Posterior cingulate gyrus (tissue), 11 donors: ENCODE data around the gene OR7G2.

Experiments used
- DNase-seq, 10 donors: peaks; one replicate each; pipeline versions ENCODE4 v3.0.0 to v3.0.0-alpha.2; 2020 to 2021; ENCODE audit warnings: mixed read lengths in 3 of 10
- intact Hi-C: fragments of 100-400 bp; cut with DNase I; formaldehyde crosslinking; loops from one replicate; pipeline ENCODE4 v1.15.1; 2023

OR7G2 gene

DNA sequence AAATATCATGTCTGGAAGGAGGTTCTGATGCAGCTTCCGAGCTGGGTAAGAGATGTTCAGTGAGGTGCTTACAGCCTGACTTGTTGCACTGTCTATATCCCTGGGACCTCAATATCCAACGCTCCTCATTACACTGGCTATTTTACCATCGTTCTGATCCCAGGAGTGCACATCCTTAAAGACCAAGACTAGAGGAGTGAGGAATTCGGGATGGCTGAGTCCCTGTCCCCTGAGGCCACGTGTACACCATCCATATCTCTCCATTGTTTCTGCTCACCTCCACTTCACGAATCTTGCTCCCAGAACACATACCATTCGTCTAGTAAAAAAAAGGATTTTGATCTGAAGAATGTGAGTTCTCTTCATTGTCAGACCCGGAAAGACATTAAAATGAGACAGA is at the start of gene OR7G2:
TSS of gene OR7G2 (minus strand) at position 101 of the 400 bp plus-strand sequence. CDS start 4,232 bp downstream, outside the sequence.
- intact Hi-C loops, result no loop called here

DNA sequence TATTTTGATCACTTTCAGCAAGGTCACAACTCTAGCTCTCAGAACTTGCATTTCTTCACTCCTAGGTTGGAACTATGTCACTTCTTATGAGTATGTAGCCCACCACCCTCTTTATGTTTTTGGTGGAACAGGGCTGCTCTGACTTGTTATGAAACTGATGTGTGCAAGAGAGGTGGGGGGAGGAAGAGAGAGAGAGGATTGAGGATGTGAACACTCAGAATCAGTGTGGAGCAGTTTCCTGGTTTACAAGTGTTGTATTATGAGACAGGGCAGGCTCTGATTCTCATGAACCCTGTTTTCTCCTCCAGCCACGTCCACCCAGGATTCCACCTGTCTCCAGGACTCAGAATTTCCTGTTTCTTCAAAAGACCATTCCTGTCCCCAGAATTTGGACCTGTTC is 49.0 kb upstream of the OR7G2 start:
- no peak for DNase-seq
- intact Hi-C loops, result no loop called here

More for the DNA sequence above, at the start of gene OR7G2:
- DNase-seq, result no peak

DNA sequence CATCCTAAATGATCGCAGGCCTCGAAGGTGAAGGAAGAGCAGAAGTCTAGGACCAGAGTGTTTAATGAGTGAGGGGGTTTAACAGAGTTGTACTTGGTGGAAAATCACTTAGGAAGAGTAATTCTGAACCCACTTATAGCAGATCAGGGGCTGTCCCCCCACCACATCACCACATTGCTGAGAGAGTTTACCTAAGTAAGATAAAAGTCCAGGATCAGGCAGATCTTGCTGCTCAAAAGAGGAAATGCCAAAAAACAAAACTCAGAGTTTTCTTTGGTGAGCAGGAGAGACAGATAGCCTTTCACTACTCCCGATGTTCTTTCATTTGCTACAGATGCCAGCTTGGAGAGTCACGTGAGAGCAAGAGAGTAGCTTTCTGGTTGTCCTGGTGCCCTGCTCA is 48.3 kb upstream of the OR7G2 start:
- DNase-seq, result no peak
- intact Hi-C loops, result no loop called here

DNA sequence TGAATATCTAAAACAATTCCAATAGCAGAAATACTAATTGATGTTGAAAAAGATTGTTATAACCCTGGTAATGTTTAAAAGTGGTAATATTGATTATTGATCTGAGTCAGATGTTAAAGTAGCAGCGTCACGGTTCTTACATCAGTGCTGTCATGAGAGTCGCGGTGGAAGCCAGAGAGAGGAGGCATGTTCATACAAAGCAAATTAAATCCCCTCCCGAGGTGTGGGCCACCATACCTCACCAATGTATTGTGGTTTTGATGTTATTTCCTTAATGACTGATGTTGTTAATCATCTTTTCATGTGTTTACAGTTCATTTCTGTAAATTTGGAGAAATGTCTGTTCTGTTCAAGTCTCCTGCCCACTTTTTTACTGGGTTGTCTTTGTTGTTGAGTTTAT is 44.1 kb upstream of the OR7G2 start:
- intact Hi-C loops, result no loop called here
- DNase-seq, result no peak

DNA sequence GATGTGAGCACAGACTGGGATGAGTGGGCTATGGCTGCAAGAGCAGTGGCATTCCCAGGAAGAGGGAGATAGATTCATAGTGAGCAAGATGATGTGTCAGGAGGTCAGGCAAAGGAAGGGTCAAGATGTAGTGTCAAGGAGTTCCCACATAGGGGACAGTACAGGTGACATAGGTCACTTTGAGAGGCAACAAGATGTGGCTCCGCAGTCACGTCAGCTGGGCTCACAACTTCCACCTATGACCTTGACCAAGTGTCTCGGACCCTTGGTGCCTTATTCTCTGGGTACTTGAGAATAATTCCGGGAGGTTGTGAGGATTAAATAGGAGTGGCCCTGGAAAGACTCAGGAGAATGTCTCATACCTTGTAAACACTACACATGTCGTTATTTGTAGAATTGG is 43.4 kb upstream of the OR7G2 start:
- DNase-seq, result no peak

DNA sequence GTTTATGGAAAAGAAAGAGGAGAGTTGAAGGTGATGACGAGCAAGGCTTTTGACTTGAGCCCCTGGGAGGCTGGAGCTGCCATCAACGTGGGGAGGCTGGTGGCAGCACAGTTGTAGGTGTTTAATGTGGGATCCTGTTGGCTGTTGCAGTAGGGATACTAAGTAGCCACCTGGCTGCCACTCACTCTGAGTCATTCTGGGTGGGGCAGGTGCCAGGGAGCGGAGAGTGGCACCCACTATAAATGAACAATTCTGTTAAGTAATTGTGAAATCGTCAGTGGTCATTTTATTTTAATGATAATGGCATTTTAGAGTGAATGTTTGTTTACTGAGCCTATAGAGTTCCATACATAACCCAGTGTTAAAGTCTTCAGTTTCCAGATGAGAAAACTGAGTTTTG is 42.7 kb upstream of the OR7G2 start:
- intact Hi-C loops, result no loop called here
- DNase-seq, result no peak

More for the DNA sequence above, 43.4 kb upstream of the OR7G2 start:
- intact Hi-C loops, result no loop called here

DNA sequence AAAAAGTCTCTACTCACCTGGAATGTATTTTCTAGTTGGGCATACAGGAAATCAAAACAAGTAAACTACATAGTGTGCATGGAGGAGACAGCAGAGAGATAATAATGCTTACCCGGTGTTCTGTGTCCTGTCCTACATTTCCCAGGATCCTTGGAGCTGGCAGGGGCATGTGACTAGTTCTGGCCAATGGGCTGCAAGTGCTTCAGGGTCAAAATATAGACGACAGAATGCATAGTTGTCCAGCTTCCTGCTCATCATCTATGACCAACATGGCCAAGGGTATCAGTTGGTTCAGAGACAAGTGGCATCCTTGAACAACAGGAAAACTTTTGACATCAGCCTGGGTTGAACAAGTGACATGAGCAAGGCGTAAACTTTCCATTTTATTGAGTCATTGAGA is 41.4 kb upstream of the OR7G2 start:
- intact Hi-C loops, result no loop called here
- DNase-seq, result no peak

DNA sequence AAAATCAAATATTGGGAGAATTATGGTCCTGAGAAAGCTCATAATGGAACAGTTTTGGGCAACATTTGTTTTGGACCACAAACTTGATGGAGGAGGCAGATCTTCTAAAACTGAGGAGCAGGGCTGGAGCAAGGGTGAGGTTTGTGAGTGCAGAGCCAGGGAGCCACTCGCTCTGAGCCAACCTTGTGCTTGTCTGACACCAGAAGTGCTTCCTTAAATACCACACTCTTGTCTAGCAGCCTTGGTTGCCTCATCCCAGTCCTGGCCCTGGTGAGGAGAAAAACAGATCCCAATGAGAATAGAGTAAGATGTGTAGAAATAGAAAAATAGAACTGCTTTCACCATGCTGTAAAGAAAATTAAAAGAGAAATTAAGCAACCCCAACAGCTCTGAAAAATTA is 39.6 kb upstream of the OR7G2 start:
- intact Hi-C loops, result no loop called here
- no peak for DNase-seq

DNA sequence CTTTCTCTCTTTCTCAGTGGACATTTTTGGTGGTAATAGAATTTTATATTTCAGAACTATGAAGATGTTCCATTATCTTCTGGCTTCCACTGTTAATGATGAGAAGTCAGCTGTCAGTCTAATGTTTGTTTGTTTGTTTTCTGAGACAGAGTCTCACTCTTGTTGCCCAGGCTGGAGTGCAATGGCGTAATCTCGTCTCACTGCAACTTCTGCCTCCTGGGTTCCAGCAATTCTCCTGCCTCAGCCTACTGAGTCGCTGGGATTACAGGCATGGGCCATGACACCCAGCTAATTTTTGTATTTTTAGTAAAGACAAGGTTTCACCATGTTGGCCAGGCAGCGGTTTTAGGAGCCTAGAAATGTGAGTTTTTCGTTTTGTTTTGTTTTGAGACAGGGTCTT is 37.6 kb upstream of the OR7G2 start:
- no peak for DNase-seq
- intact Hi-C loops, result no loop called here

DNA sequence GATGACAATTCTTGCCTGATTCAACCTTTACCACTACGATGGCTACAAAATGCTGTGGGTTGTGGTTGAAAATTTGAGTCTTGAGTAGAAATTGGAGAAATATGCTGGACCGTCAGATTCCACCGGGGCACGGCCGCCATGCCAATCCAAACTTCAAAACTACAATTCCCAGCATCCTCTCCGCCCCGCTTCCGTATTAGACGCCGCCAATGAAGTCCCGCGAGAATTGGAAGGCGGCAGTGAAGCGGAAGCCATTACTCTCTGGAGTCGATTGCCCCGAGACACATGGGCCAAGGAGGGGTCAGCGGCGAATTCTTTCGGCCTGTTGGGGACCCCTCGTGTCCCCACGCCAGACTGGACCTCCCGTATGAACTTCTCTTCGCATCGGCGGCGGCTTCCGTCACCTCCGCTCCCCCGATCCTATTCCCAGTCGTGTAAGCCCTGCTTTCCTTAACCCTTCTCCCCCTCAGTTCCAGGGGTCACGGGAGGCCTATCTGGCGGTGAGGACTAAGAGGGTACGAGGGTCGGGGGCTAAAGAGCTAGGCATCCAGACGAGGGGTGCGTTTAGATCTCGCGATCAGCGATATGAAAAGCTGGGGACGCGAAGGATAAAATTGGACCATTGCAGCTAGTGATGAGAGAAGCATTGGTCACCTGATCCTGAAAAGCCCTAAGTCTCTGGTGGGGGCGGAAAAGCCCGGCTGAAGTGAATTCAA is 33.0 kb upstream of the OR7G2 start, which contains the start of gene ZNF317:
TSS of gene ZNF317 (plus strand) at position 239 of the 716 bp plus-strand sequence. CDS start 15,620 bp downstream, outside the sequence.
- intact Hi-C loops, result no loop called here
- peak; percentile 82 to 98 (median 89) for DNase-seq

DNA sequence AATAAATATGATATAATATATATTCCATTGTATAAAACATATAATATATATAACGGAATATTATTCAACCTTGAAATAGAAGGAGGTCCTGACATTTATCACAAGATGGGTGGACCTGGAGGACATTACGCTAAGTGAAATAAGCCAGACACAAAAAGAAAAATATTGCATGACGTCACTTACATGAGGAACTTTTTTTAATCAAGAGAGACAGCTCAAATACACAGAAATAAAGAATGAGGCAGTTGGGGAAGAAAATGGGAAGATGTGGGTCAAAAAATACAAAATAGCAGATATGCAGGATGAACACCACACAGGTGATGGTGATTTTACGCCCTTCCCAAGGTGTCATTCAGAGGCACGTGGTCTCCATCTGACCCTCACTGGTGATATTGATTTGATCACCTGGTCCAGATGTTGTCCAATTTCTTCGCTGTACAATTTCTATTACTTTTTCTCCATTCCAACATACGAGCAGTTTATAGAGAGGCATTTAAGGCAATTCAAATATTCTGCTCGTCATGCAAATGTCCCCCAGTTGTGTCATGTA is 32.4 kb upstream of the OR7G2 start:
- intact Hi-C loops, result loop anchor here (10.0 kb wide), 1 partner anchor 655 kb away; no protein-coding TSS in a partner anchor
- DNase-seq, result no peak

DNA sequence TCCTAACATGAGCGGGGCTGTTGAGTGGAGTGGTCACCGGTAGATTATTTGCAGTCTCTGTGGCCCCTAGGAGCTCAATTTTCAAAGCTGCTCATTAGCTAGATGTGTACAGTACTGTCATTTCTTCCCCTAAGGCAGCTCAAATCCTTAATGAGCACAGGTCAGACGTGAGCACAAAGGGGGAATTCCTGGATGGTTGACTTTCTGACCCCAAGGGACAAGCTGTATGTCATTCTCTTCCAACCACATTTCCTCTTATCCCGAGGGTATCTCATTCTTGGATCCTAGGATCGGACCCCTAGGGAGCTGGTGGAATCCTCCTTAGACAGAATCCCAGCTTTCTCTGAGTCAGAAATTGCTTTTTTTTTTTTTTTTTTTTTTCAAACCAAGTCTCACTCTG is 25.1 kb upstream of the OR7G2 start:
- DNase-seq, result no peak
- intact Hi-C loops, result loop anchor here (10.0 kb wide), 1 partner anchor 662 kb away; no protein-coding TSS in a partner anchor

DNA sequence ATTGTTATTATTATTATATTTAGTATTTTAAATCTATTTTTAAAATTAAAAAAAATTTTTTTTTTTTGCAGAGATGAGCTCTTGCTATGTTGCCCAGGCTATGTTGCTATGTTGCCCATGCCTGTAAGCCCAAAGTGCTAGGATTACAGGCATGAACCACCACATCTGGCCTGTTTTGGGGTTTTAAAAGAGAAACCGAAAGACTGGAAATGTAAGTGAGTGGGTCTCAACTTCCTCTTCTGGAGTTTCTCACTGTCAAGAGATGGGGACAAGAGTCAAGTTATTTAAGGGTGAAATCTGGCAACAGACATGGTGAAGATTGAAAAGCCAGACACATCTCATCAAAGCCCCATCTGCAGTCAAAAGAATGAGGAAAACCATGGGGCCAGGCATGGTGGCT is 23.7 kb upstream of the OR7G2 start:
- no peak for DNase-seq
- intact Hi-C loops, result loop anchor here (10.0 kb wide), 1 partner anchor 664 kb away; no protein-coding TSS in a partner anchor

DNA sequence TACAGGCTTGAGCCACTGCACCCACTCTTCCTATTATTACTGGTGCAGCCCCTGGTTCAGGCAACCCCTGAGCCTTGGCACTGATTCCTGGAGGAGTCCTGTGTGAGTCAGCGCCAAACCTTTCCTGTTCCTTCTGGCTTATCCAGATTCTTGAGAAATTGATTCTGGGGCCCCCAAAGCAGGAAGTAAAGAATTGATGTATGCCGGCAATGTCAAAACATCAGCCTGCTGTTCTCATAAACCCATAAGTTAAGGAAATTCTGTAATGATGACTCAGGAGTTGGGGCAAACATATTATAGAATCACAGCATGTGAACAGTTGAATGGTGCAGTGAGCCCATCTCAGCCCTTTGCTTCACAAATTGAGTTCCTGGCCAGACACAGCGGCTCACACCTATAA is 20.9 kb upstream of the OR7G2 start:
- no peak for DNase-seq
- intact Hi-C loops, result no loop called here

DNA sequence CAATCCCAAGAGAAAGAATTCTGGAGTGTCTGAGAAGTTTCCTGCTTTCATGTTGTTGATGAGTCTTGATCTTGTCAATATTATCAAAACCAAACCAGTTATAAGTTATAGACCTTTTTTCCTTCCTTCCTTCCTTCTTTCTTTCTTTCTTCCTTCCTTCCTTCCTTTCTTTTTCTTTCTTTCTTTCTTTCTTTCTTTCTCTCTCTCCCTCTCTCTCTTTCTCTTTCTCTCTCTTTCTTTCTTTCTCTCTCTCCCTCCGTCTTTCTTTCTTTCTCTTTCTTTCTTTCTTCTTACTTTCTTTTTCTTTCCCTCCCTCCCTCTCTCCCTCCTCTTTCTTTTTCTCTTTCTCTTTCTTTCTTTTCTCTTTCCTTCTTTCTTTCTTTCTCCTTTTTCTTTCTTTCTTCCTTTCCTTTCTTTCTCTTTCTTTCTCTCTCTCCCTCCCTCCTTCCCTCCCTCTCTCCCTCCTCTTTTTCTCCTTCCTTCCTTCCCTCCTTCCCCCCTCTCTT is 19.7 kb upstream of the OR7G2 start, which contains the start of gene OR7G3:
TSS of gene OR7G3 (minus strand) at position 51 of the 506 bp plus-strand sequence. CDS start at position 51, 0 bp downstream.
- DNase-seq, result no peak
- intact Hi-C loops, result no loop called here

DNA sequence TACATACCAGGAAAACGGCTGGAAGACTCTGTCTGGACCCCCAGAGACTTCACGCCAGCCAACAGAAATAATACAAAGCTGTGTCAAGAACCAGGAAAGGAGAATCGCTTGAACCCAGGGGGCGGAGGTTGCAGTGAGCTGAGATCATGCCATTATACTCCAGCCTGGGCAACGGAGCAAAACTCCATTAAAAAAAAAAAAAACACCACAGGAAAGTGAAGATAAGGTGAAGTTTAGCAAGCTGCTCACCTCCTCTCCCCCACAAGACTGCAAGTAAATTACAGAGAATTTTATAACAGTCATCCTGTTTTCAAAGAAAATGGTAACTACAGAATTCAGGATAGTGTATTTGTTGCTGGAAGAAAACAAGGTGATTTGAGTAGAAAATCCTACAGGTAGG is 9.3 kb upstream of the OR7G2 start:
- DNase-seq, result no peak
- intact Hi-C loops, result no loop called here

DNA sequence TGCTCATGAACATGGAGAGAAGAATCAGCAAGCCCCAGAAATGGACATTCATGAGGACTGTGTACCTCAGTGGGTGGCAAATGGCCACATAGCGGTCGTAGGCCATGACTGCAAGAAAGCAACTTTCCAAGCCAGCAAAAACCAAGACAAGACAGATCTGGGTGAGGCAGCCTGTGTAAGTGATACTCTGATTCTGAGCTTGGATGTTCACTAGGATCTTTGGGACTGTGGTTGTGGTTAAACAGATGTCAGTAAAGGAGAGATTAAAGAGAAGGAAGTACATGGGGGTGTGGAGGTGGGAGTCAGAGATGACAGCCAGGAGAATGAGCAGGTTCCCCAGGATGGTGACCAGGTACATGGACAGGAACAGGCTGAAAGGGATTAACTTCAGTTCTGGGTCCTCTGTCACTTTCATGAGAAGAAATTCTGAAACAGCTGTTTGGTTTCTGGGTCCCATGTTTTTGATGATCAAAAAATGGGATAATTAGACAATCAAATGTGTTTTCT is 8.1 kb upstream of the OR7G2 start, which contains the start of gene OR7G1:
TSS of gene OR7G1 (minus strand) at position 457 of the 507 bp plus-strand sequence. CDS start at position 457, 0 bp downstream.
- DNase-seq, result no peak
- intact Hi-C loops, result no loop called here

DNA sequence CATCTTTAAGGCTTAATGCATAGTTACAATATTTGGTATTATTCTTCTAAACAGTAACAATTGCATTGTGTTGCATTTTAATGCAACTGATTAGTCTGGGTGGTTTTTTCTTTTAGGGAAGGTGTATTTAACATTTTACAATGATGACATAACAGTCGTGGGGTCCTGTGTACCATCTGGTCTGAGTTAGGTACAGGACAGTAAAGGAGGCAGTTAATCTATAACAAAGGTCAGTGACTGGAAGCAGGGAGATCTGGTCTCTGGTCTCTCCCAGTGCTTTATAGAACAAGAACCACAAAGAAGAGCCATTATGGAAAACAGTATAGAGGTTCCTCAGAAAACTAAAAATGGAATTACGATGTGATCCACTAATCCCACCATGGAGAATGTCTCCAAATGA is 2.7 kb upstream of the OR7G2 start:
- no peak for DNase-seq
- intact Hi-C loops, result no loop called here

DNA sequence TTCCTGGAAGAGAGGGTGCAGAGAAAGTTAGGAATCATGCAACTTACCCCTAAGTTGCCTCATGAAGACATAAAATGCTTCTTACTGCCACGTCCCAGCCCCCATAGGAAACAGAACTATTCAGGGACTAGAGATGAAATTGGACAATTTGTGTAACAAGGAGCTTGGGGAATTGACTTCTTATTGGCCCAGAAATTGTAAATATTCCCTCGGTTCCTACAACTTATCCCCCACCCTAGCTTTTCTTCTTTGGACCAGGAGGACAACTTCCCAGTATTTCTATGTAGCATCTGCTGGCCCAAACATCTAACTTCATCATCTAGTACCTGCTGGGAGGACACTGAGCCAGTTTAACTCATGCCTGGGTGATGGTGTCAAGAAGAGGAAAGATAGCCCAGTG is 20.5 kb downstream of the OR7G2 start, which contains the start of gene OR1M1:
TSS of gene OR1M1 (plus strand) at position 301 of the 400 bp plus-strand sequence. CDS start 6,184 bp downstream, outside the sequence.
- intact Hi-C loops, result no loop called here
- no peak for DNase-seq

DNA sequence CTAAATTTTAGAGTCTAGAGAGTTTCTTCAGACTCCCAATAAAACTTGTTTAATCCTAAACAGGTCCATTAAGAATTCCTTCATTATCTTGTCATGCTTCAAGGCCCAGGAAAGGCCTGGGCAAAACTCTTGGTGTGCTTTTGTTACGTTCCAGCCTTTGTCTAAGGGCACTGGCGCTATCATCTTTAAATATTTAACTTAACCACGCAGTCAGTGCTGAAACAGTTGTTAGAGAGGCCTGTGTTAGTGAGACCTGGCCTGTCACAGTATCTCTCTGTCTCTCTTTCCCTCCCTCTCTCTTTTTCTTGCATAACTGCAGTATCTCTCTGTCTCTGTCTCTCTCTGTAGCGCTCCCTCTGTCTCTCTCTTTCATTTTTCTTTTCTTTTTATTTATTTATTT is 28.6 kb downstream of the OR7G2 start:
- peak in 1 of 10 donors; percentile 9 for DNase-seq

DNA sequence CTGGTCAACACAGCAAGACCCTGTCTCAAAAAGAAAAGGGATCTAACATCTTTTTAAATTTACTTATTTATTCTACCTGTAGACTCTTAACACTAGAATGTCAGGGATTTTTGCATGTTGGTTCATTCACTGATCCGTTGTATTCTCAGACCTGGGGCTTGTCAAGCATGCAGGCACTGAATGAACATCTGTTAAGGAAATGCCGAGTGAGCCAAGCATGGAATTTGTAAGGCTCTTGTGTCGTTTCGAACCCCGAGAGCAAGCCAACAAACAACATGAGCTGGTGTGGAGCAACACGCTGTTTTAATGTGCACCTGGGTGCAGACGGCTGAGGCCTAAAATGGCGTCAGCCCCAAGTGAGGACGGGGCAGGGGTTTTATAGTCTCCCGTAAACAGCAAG is 30.4 kb downstream of the OR7G2 start:
- intact Hi-C loops, result loop anchor here (2.0 kb wide), 1 partner anchor 422 kb away; no protein-coding TSS in a partner anchor
- no peak for DNase-seq

More for the DNA sequence above, 28.6 kb downstream of the OR7G2 start:
- intact Hi-C loops, result no loop called here
